ENCODE data around the gene C10orf90. TPM values are rescaled to one million over a fixed set of nuclear protein-coding genes. Genes with fewer than 3 reads are reported as not detected.

C10orf90 gene
- polyA plus RNA-seq, 3 donors = not detected

GRCh38 chr10:126523071-126523470, 147.4 kb downstream of the C10orf90 start:
- intact Hi-C loops (cut with micrococcal nuclease) = no loop called here
- no peak overlapping the region for H3K4me2 ChIP-seq (replicated peaks; ENCODE audit: extremely low read depth, low read length, poor library complexity, severe bottlenecking)
- no peaks in the 10 kb centered on the region for H3K4me1 Mint-ChIP-seq
- no peaks in the 10 kb centered on the region for H3K36me3 ChIP-seq (replicated peaks in 1 of 2; ENCODE audit: control insufficient read depth in 1 of 2, insufficient read depth in 2 of 2, low read length in 2 of 2)
- DNase-seq = no peak
- no peak overlapping the region for H3K27ac ChIP-seq (ENCODE audit: low read depth in 1 of 2, low read length in 2 of 2)
- no peak overlapping the region for H2AFZ ChIP-seq (ENCODE audit: insufficient read depth, low read depth, low read length, poor library complexity, severe bottlenecking)
- no peak for TF ChIP-seq CTCF (IDR thresholded peaks at IDR 0.05)
- no peaks in the 10 kb centered on the region for H3K9me3 ChIP-seq (replicated peaks in 1 of 2; ENCODE audit: control insufficient read depth in 1 of 2, insufficient read depth in 1 of 2, low read length in 2 of 2)
- no peak overlapping the region for H3K9ac ChIP-seq (ENCODE audit: insufficient read depth, low read length, poor library complexity, severe bottlenecking)
- no peaks in the 10 kb centered on the region for H3K4me1 ChIP-seq (ENCODE audit: control insufficient read depth in 1 of 2, insufficient read depth in 2 of 2, low read length in 2 of 2)
- no peak overlapping the region for H3K27ac Mint-ChIP-seq
- H3K4me3 Mint-ChIP-seq = no peak overlapping the region
- no CpG with 5 or more reads among the region's 3 CpGs for WGBS (ENCODE audit: insufficient coverage)
- H3K9me3 Mint-ChIP-seq = peaks cover 0 to 5% (median 2%) of the 10 kb centered on the region in 7 donors
- H3K36me3 Mint-ChIP-seq = no peaks in the 10 kb centered on the region
- H3K27me3 Mint-ChIP-seq (ENCODE audit: low read depth in 3 of 3) = peaks cover 0 to 2% (median 1%) of the 10 kb centered on the region in 3 donors
- H3K79me2 ChIP-seq (ENCODE audit: insufficient read depth, low read length) = no peaks in the 10 kb centered on the region
- no peak overlapping the region for H3K4me3 ChIP-seq (replicated peaks in 1 of 3; ENCODE audit: low read depth in 2 of 3, low read length in 3 of 3)
- H4K20me1 ChIP-seq (ENCODE audit: insufficient read depth, low read length) = no peaks in the 10 kb centered on the region
- H3K27me3 ChIP-seq (ENCODE audit: control insufficient read depth in 2 of 2, insufficient read depth in 2 of 2, low read length in 2 of 2) = no peaks in the 10 kb centered on the region

GRCh38 chr10:126521399-126521798, 149.1 kb downstream of the C10orf90 start:
- H3K4me1 Mint-ChIP-seq = no peaks in the 10 kb centered on the region
- intact Hi-C loops (cut with micrococcal nuclease) = no loop called here
- WGBS (ENCODE audit: insufficient coverage) = 92% methylated on average over 2 of the region's 5 CpGs

More at GRCh38 chr10:126521399-126521798, 149.1 kb downstream of the C10orf90 start:
- H3K4me2 ChIP-seq (replicated peaks; ENCODE audit: extremely low read depth, low read length, poor library complexity, severe bottlenecking) = no peak overlapping the region
- no peaks in the 10 kb centered on the region for H3K4me1 ChIP-seq (ENCODE audit: control insufficient read depth in 1 of 2, insufficient read depth in 2 of 2, low read length in 2 of 2)
- no peaks in the 10 kb centered on the region for H4K20me1 ChIP-seq (ENCODE audit: insufficient read depth, low read length)
- Mint-ChIP-seq H3K27ac (no peak overlapping the region), H3K9me3 (peaks cover 0 to 5% (median 4%) of the 10 kb centered on the region in 7 donors), H3K27me3 (ENCODE audit: low read depth in 3 of 3) (peaks cover 0 to 2% (median 1%) of the 10 kb centered on the region in 3 donors), H3K4me3 (no peak overlapping the region), H3K36me3 (no peaks in the 10 kb centered on the region)
- no peak overlapping the region for H3K9ac ChIP-seq (ENCODE audit: insufficient read depth, low read length, poor library complexity, severe bottlenecking)
- no peaks in the 10 kb centered on the region for H3K79me2 ChIP-seq (ENCODE audit: insufficient read depth, low read length)
- no peak overlapping the region for H2AFZ ChIP-seq (ENCODE audit: insufficient read depth, low read depth, low read length, poor library complexity, severe bottlenecking)
- TF ChIP-seq CTCF (IDR thresholded peaks at IDR 0.05) = no peak
- DNase-seq = no peak
- no peak overlapping the region for H3K27ac ChIP-seq (ENCODE audit: low read depth in 1 of 2, low read length in 2 of 2)
- H3K27me3 ChIP-seq (ENCODE audit: control insufficient read depth in 2 of 2, insufficient read depth in 2 of 2, low read length in 2 of 2) = no peaks in the 10 kb centered on the region
- no peaks in the 10 kb centered on the region for H3K9me3 ChIP-seq (replicated peaks in 1 of 2; ENCODE audit: control insufficient read depth in 1 of 2, insufficient read depth in 1 of 2, low read length in 2 of 2)
- H3K4me3 ChIP-seq (replicated peaks in 1 of 3; ENCODE audit: low read depth in 2 of 3, low read length in 3 of 3) = no peak overlapping the region
- no peaks in the 10 kb centered on the region for H3K36me3 ChIP-seq (replicated peaks in 1 of 2; ENCODE audit: control insufficient read depth in 1 of 2, insufficient read depth in 2 of 2, low read length in 2 of 2)
